ENCODE results near the gene MICU2. TPM values are rescaled to one million over a fixed set of nuclear protein-coding genes. Genes with fewer than 3 reads are reported as not detected.
"Not testable (repeated sequence)": the region's sequence is repeated elsewhere in the genome, so short reads cannot be mapped to it uniquely, and the experiment has no call there.

The MICU2 gene
- total RNA-seq, 1 donor, result 56.6 TPM

GRCh38 chr13:21569686-21570085 lies 34.3 kb downstream of the MICU2 start:
- DNase-seq (ENCODE audit: low read depth), result no peak
- TF ChIP-seq CTCF (IDR thresholded peaks at IDR 0.05; ENCODE audit: insufficient read depth, low read depth, low read length), result no peak
- no peak overlapping the region for H3K4me3 ChIP-seq (ENCODE audit: low read depth, low read length)

GRCh38 chr13:21568854-21569253 lies 35.1 kb downstream of the MICU2 start:
- no peak for DNase-seq (ENCODE audit: low read depth)
- no peak overlapping the region for H3K4me3 ChIP-seq (ENCODE audit: low read depth, low read length)
- no peak for TF ChIP-seq CTCF (IDR thresholded peaks at IDR 0.05; ENCODE audit: insufficient read depth, low read depth, low read length)

GRCh38 chr13:21567714-21568113 lies 36.3 kb downstream of the MICU2 start:
- peak; percentile 24 for DNase-seq (ENCODE audit: low read depth)
- H3K4me3 ChIP-seq (ENCODE audit: low read depth, low read length), result no peak overlapping the region
- no peak for TF ChIP-seq CTCF (IDR thresholded peaks at IDR 0.05; ENCODE audit: insufficient read depth, low read depth, low read length)

GRCh38 chr13:21557995-21558394 lies 46.0 kb downstream of the MICU2 start:
- H3K4me3 ChIP-seq (ENCODE audit: low read depth, low read length), result no peak overlapping the region
- TF ChIP-seq CTCF (IDR thresholded peaks at IDR 0.05; ENCODE audit: insufficient read depth, low read depth, low read length), result peak; percentile 66
- peak; percentile 37 for DNase-seq (ENCODE audit: low read depth)

GRCh38 chr13:21556051-21556450 lies 47.9 kb downstream of the MICU2 start:
- DNase-seq (ENCODE audit: low read depth), result peak; percentile 20
- TF ChIP-seq CTCF (IDR thresholded peaks at IDR 0.05; ENCODE audit: insufficient read depth, low read depth, low read length), result no peak
- H3K4me3 ChIP-seq (ENCODE audit: low read depth, low read length), result no peak overlapping the region

GRCh38 chr13:21553261-21553660 lies 50.7 kb downstream of the MICU2 start:
- not testable (repeated sequence) for DNase-seq (ENCODE audit: low read depth); H3K4me3 ChIP-seq (ENCODE audit: low read depth, low read length)

GRCh38 chr13:21550918-21551317 lies 53.1 kb downstream of the MICU2 start:
- no peak for DNase-seq (ENCODE audit: low read depth)
- TF ChIP-seq CTCF (IDR thresholded peaks at IDR 0.05; ENCODE audit: insufficient read depth, low read depth, low read length), result no peak
- H3K4me3 ChIP-seq (ENCODE audit: low read depth, low read length), result no peak overlapping the region
